HG02840 (cell line): ENCODE measurements around the gene FXR2.
"Not testable (repeated sequence)": the region's sequence is repeated elsewhere in the genome, so short reads cannot be mapped to it uniquely, and the experiment has no call there.

Source experiments
- ATAC-seq: cut with Tn5 transposase; IDR thresholded peaks from one replicate; pipeline ENCODE4 v1.9.1; 2021; ENCODE audit warnings: mild to moderate bottlenecking, moderate library complexity, moderate number of reproducible peaks; ENCODE audit not compliant: unreplicated experiment, low FRiP score

The FXR2 gene

DNA sequence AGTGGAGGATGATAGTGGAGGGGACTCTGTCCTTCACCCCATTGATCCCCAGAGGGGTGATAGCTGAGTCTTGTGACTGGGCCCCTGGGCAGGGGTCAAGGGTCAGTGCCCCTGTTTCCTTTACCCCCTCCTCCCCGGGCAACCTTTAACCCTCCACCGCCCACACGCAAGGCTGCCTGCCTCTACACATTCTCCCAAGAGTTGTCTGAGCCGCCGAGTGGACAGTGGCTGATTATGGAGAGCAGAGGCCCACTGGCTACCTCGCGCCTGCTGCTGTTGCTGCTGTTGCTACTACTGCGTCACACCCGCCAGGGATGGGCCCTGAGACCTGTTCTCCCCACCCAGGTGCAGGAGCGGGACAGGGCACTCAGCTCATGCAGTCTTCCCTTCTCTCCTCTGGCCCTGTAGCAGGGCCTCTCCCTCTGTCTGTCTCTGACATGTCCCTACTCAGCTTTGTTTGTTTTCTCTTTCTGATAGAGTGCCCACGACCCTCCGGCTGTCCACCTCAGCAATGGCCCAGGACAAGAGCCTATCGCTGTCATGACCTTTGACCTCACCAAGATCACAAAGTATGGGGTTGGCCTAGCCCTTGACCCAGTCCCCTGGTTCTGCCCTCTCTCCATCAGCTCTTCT, 15.4 kb upstream of the FXR2 start, which contains the start of gene SHBG:
SHBG (plus strand) TSS at position 197 of the 633 bp plus-strand sequence; CDS start at position 235, 38 bp downstream.
- ATAC-seq: no peak

DNA sequence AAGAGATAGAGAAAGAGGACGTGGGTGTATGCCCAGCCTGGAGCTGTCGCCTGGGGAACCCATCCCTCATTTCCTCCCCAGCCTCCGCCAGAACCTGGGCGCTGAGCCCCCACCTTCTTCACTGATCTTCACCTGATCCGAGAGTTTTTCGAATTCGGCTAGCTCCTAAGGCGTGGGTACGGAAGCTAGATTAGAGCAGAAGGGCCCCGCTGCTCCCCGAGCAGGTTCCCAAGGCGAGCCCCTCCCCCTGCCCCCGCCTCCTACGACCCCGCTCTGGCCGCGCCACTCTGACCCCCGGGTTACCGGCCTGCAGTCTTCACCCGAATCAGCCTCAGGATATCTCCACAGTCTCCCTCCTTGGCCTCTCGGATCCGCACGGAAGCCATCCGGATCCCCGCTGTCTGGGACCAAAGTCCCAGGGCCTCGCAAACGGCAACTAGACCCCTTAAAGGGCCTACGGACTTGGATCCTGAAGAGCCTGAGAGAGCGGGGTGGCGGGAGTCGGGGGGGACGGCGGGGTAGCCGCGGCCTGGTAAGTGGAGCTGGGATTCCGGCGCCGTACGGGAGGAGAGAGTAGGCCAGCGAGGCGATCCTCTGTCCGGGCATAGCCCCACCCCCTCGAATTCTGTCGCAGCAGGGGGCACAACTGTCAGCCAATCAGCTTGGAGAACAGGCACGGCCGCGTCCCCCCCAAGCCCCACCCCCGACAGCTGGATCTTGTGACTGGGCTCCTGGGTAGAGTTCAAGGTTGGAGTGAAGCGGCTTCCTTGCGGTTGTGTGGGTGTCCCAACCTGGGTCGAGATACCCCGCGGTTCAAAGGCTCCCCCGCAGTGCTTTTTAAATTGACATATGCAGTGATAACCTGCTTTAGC, 12.8 kb upstream of the FXR2 start, which contains the start of gene SAT2:
SAT2 (minus strand) TSS at position 572 of the 872 bp plus-strand sequence; CDS start at position 386, 186 bp downstream.
- peak; percentile 79 for ATAC-seq

DNA sequence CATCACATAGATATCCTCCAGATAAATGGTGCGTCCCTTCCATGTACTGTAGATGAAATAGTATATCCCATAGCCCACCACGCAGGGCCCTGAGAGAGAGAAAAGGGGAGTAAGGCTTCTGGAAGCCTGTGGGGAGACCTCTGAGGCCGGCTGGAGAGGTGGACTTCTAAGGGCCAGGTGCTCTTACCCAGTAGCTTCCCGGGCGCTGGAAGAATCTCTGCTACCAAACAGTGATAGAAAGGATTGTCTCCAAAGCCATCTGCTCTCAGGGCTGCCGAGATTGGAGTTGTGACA, 12.2 kb upstream of the FXR2 start:
- no peak for ATAC-seq

DNA sequence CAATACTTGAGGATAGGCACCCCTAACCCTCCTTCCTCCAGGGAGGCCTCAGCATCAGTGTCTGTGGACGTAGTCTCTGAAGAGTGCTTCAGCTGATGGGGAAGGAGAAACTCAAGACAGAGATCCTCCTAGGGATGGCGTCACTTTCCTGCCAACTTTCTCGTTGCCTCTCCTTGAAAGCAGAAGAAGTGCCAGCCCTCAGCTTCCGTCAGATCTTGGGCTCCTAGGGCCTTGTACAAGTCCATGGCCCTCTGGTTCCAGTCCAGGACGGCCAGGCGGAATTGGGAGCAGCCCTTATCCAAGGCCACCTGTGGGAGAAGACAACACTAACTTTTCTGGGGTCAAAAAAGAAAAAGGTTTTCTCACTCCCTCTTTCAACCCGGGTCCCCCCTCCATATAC, 11.6 kb upstream of the FXR2 start:
- ATAC-seq: no peak

DNA sequence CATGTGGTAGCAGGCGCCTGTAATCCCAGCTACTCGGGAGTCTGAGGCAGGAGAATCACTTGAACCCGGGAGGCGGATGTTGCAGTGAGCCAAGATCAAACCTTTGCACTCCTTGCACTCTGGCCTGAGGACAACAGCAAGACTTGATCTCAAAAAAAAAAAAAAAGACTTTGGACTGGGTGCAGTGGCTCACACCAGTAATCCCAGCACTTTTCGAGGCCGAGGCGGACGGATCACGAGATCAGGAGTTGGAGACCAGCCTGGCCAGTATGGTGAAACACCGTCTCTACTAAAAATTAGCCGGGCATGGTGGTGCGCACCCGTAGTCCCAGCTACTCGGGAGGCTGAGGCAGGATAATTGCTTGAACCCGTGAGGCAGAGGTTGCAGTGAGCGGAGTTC, 11.1 kb upstream of the FXR2 start:
- not testable (repeated sequence) for ATAC-seq

DNA sequence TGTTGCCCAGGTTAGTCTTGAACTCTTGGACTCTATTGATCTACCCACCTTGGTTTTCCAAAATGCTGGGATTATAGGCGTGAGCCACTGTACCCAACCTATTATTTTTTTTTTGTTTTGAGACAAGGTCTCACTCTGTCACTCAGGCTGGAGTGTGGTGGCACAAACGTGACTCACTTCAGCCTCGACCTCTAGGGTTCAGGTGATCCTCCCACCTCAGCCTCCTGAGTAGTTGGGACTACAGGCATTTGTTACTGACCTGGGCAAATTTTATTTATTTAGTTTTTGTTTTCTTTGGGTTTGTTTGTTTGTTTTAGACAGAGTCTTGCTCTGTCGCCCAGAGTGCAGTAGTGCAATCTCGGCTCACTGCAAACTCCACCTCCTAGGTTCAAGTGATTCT, 9.0 kb upstream of the FXR2 start:
- no peak for ATAC-seq

DNA sequence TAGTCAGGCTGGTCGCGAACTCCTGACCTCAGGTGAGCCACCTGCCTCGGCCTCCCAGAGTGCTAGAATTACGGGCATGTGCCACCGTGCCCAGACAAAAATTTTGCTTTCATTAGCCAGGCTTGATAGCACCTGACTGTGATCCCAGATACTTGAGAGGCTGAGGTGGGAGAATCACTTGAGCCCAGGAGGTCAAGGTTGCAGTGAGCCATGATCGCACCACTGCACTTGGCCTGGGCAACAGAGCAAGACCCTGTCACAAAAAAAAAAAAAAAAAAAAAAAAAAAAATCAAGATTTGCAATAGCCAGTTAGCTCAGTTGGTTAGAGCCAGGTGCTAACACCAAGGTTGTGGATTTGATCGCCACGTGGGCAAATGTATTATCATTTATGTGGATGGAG, 6.1 kb upstream of the FXR2 start:
- ATAC-seq: no peak

DNA sequence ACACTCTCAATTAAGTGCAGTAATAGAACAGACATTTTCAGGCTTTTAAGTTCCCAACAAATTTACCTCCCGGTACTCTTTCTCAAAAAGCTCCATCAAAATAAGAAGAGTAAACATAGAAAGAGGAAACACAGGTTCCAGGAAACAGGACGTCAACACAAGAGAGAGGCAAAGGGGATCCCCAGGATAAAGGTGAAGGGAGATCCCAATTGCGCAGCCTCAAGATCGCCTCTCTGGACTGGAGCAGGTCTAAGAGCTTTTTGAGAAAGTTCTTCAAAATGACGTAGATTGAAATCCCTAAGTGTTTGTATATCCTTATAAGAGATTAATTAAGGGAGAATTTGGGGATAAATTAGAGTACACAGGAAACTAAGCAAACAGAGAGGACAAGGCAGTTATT, 3.9 kb upstream of the FXR2 start:
- ATAC-seq: no peak

DNA sequence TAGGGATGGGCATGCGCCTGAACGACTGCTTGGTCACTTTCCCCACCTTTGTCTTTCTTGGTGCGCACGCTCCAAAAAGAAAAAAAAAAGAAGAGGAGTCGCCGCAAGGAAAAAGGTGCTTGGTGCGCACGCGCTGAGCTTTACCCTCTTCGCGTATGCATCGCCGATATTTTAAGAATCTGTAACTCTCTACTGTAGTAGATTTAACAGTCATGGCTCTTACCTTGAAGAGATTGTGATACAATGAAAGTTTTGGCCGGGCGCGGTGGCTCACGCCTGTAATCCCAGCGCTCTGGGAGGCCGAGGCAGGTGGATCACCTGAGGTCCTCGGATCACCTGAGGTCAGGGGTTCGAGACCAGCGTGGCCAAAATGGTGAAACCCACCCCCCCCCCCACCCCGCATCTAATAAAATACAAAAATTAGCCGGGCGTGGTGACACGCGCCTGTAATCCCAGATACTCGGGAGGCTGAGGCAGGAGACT, 609 bp upstream of the FXR2 start:
- no peak for ATAC-seq

DNA sequence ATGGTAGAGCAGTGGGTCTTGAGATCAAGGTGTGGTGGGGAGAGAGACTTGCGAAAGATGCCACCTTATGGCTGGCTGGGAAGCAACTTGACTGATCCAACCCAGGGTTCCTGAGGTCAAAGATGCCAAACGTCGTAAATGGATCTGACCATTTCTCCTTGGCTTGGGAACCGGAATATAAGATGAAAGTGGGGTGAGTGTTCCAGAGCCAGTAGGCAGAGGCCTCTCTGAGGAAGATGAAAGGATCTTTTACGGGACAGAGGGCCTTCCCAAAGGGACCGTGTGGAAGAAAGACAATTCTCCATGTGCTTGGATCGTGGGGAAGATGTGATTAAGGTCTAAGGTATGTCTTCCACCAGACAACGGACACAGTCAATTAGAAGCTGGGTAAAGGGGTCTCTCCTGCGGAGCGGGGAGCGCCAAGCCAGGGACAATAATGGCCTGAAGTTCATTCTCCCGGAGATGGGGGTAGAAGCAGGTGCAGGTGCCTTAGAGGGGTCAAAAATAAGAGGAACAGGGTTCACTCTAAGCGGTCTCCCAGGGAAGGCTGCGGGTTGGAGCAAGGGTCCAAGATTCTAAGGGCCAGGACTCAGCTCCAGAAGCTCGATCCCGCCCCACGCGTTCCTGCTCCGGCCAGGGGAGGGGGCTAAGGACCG, 800 bp downstream of the FXR2 start:
- ATAC-seq: no peak

DNA sequence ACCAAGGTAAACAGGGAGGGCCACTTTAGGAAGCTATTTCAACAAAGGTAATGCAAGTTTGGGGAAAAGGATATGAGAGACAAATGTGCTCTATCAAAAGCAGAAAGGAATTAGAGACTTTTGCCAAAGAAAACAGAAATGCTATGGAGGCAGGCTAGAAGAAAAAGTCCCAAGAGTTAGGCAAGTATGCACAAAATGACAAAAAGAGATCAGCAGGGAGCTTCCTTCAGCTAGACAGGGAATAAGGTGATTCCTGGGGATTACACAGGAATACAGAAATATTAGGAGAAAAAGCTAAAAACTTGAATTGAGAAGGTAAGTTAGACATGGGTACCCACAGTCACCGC, 2.4 kb downstream of the FXR2 start:
- no peak for ATAC-seq

DNA sequence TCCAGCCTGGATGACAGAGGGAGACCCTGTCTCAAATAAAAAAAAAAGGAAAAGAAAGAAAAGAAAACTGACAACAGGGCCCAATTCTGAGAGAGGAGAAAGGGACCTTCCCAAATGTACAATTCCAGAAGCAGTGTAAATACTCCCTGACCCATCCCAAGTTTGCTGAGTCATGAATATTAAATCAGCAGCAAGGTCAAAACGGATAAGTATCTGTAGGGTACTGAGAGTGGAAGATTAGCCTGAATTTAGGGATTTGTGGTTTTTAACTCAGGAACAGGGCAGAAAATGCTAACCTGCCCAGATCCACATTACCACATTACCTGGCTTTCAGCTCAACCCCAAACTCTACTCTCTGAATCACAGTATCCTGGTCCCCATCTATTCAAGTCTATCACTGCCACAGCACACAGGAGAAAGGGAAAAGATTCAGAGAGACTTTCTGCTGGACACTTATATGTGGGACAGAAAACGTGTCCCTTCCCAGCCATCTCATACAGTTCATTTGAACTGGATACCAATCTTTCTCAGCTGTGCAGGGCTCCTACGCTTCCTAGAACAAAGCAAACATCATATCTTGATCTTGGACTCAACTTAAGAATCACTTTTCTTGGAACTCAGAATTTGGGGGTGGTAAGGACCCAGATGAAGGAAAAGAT, 2.9 kb downstream of the FXR2 start:
- ATAC-seq: no peak

DNA sequence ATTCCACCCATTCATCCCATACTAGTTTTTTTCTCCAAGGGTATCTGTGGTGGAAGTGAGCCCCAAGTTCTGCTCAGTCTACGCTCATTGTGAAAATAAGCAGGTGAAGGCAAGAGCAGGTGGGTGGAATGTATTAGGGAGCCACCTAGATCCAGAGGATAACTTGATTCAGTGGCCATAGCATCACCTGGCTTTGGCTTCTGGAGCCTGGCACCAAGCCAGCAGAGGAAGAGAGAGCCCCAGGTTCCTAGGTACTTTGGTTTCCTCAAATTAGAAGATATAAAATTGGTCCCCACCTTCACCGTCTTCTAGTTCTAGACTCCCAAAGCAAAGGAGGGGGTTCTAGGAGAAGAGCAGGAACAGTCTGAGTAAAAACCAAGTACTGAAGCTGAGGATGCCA, 4.1 kb downstream of the FXR2 start:
- ATAC-seq: no peak

DNA sequence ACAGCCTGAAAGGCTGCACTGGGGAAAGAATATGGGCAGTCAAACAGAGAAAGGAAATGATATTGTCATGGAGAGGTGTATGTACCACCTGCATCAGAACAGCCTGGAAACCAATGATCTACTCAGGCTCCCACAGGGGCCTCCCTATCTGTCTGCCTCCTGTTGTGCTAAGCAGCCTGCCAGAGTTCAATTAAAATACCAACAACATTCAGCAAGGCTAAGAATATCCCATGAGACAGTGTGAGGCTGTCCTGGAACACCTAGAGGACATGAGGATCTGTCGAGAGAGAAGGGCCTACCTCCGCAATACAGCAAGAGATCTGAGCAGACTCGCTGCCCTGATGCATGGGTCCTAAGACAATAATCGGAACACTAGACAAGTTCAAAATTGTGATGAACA, 8.4 kb downstream of the FXR2 start:
- ATAC-seq: no peak

DNA sequence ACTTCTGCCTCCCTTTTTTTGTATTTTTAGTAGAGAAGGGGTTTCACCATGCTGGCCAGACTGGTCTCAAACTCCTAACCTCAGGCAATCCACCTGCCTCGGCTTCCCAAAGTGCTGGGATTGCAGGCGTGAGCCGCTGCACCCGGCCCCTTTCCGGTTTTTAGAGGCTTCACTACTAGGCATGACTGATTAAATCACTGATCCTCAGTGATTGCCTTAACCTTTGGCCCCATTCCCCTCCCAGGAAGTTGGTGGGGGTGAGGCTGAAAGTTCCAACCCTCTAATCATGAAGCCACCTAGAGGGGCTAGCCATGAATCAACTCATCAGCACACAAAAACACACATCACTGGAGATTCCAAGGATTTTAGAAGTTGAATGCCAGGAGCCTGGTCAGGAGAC, 17.1 kb downstream of the FXR2 start:
- not testable (repeated sequence) for ATAC-seq

DNA sequence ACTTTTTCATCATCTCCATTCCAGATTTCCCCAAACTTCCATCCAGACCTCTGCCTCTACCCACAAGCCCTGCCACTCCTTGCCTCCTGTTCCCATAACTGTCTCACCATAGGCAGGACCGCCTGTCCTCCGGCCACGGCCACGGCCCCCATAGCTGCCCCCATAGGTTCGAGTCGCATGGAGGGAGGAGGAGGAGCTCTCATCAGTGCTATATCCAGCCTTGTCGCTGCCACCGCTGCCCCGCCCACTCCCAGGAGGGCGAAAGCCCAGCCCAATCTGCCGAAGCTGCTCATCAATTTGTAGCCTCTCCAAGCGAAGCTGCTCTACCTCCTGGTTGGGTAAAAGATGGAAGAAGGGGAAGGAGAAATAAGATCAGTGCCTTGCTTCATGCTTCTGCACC, 21.4 kb downstream of the FXR2 start:
- no peak for ATAC-seq

DNA sequence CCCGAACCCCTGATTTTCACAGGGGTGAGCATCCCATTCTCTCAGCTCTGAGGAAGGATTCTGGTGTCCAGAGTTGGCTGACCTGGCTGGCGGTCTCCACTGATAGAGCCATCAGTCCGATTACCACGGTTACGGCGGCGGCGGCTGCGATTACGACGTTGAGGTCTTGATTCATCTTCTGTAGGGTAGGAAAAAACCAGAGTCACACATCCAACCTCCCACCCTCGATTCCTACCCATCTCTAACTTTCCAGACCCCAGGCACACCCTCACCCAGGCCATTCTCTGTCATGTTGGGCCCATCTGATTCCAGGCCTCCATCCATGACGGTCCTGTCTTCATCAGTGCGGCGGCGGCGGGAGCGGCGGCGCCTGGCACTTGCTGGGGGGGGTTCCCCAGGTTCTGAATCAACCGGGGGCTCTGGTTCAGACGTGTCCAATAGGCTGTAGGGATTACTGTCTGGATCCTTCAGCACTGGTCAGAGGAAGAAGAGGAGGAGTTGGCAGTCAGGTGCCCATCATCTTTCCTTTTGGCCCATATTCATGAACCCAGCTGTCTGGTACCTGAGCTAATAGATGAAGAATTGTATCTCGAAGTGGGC, 22.2 kb downstream of the FXR2 start:
- ATAC-seq: no peak

DNA sequence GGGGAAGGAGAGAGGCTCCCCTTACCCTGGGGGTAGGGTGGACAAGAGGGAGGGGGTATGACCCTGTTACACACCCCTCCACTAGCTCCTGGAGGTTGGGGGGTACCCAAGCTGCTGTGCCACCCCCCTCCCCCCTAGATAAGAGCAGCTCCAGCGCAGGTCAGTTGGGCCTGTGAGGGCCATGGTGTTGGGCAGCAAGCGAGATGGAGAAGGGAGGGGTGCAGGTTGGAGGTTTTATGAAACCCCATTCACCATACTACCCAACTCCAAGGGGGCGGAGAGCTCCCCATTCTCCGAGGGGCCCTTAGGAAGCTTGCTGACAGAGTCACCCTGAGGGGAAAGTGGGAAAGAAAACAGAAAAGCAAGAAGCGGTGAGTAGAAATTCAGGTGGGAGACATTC, 23.1 kb downstream of the FXR2 start:
- no peak for ATAC-seq

DNA sequence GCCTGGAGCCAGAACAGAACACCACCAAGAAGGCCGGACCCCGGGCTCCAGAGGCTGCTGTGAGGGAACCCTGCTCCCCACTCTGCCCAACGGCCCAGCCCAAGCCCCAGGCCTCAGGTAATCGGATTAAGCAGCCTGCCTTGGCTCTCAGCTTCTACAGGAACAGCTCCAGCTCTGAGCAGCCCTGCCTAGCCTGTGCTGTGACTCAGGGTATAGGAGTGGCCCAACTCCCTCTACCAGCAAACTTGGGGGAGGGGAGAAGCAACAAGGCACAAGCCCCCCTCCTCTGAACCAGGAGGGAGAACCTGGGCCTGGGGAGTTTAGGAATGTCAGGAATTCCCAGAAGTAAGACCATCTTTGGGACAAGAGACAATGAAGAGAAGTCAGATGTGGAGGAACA, 24.0 kb downstream of the FXR2 start:
- ATAC-seq: no peak

DNA sequence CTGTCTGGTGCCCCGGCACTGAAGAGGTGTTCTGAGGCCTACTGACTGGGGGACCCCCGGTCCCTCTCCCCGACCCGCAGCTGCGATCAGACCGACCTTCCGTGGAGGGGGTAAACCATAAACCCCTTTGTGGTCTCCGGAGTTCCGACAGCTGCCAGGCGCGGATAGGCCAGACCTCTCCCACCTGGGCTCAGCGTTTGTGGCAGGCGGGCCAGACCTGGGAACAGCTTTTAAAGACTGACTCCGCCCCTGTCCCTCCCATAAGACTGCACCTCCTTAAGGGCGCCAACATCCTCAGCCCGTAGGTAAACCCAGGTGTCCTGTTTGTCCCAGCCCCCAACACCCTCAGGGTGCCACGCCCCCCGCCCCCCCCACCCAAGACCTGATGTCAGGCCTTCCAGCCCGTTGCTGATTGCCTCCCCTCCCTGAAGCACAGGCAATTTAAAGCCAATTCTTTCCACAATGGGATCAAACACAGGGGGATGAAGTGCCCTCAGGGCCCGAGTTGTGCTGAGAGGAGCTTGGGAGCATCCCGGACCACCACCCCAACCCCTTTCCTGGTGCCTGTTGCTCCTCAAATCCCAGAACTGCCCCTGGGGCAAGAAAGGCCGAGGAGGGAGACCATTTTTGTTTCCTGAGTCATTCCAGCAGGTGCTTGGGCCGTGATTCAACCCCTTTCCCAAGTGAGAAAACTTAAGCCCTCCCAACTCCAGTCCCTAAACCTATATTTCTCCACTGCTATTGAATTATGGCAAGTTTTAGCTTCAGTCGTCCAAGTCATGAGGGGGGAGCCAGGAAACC, 24.6 kb downstream of the FXR2 start, which contains the start of gene SOX15:
SOX15 (minus strand) TSS at position 204 of the 801 bp plus-strand sequence. CDS start 418 bp downstream, outside the sequence.
- no peak for ATAC-seq
